Right ventricle myocardium superior (tissue), 1 donor: Measurements from ENCODE around the gene RAB3GAP1. TPM values are rescaled to one million over a fixed set of nuclear protein-coding genes. Genes with fewer than 3 reads are reported as not detected.

Source experiments
- ATAC-seq: fragments of 200-7000 bp; cut with Tn5 transposase; one replicate; pipeline ENCODE4 v1.9.1; 2020; ENCODE audit warnings: mild to moderate bottlenecking; ENCODE audit not compliant: poor library complexity
- DNase-seq: peaks from one replicate; pipeline ENCODE4 v3.0.0-alpha.2; 2020
- intact Hi-C: fragments of 100-400 bp; cut with DNase I; formaldehyde crosslinking; loops from one replicate; pipeline ENCODE4 v1.11.2; 2022
- total RNA-seq: library from RNA; stranded (reverse); fragmentation: NEBNext Ultra II Directional; extraction: Animal tissue kit (Norgen Biotek cat#: 25700); gene quantifications from one replicate; pipeline ENCODE4 v1.2.1, GENCODE V29; 2021
- donor health status: DM: no; HTN: yes; CAD: no; lungs with severe emphysema.

Gene RAB3GAP1
- total RNA-seq, 1 donor from 2014 or later = 47.4 TPM

DNA sequence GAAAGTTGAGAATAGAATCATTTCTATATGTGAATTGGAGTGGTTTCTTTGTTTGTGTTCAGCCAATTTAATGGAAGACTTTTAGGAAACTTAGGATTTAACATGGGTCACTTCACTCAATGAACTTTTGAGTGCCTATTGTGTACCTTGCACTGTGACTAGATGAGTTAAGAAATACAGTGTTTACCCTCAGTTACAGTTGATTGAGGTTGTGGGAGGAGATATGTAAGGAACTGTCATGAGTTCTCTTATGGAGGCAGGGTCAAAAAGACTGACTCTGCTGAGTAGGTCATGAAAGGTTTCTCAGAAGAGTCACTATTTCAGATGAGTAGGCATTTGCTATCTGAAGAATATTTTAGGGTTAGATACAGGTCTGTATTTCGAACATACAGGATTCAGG, 98.6 kb downstream of the RAB3GAP1 start:
- ATAC-seq (peak; percentile 32), DNase-seq (no peak)
- intact Hi-C loops = no loop called here

DNA sequence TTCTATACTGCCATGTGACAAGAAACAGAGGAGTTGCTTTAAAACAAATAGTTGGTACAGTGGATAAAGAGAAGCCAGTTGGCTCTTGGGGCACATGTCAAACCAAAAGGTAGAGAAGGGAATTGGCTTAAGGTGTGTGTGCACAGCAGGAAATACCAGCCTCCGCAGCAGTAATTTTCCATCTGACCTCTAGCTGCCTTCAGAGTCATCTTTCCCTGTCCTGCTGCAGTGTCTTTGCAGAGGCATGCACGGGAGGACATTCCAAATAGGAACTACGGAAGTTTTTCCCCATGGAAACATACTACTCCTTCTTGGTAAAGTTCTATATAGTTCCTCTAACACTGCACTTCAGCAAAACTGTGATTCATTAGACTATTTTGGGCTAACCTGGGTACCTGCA, 99.5 kb downstream of the RAB3GAP1 start:
- intact Hi-C loops = no loop called here
- ATAC-seq = peak; percentile 55

DNA sequence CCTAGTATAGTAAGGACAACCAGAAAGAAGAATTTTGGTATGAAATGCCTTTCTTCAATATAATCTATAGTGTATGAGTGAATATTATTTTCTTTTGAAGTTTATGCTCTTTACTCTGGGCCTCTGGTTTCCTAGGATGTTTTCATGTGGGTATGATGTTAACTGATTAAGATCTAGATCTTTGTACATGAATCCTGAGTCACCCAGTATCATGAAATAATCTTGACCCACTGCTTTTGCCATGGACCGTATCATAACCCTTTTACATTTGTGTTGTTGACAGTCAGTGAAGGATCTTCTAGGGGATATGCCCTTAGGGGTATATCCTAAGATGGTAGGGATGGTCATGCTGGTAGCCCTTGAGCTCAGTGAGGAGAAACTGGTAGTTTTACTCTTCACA, 100.3 kb downstream of the RAB3GAP1 start:
- intact Hi-C loops = no loop called here
- ATAC-seq = no peak
- DNase-seq = no peak

More for the DNA sequence above, 99.5 kb downstream of the RAB3GAP1 start:
- no peak for DNase-seq

DNA sequence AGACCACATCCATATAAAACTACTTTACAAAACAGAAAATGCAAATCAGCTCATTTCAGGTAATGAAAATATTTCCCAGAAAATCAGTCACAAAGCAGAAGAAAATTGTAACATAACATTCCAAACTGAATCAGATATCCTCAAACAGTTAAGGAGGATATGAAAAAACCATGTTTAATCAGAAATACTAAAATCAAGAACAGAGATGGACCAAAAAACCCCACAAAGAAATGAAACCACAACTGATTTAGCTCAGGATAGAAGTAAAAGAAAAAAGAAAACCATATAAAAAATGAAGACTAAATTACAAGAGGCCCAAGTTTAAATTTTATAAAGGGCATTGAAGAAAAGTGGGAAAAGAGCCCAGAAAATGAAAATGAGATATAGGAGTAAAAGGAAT, 102.9 kb downstream of the RAB3GAP1 start:
- intact Hi-C loops = no loop called here
- DNase-seq (no peak), ATAC-seq (no peak)

DNA sequence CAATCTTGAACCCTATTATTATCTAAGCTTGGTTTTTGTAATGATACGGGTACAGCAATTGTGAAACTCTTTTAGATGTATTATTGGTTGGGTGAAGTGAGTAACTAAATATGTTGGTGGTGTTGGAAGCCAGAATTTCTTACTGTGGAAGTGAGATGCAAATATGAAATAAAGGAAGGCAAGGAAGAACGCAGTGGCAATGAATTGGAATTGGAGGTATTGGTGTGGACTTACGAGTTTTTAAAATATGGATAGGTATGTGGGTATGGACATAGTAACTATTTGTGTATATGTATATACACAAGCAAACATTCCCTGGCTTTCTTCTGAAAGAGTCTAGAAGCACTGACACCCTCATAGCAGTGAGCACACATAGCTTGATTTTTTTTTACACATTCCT, 105.8 kb downstream of the RAB3GAP1 start:
- DNase-seq = no peak
- intact Hi-C loops = no loop called here
- no peak for ATAC-seq

DNA sequence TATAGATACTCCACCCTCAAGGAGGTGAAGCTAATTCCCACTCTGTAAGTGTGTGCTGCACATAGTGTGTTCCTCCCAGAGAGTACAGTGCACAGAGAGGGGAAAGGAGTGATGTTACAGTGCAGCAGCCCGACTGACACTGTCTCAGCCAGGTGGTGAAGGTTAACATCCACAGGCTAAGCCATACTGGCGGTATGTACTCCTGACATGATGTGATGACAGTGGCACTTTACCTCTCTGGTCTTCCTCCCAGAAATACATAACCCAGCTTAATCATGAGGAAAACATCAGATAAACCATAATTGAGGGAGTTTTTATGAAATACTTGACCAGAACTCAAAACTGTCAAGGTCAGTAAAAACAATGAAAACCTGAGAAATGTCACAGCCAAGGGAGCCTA, 107.1 kb downstream of the RAB3GAP1 start:
- ATAC-seq (no peak), DNase-seq (no peak)
- intact Hi-C loops = no loop called here

DNA sequence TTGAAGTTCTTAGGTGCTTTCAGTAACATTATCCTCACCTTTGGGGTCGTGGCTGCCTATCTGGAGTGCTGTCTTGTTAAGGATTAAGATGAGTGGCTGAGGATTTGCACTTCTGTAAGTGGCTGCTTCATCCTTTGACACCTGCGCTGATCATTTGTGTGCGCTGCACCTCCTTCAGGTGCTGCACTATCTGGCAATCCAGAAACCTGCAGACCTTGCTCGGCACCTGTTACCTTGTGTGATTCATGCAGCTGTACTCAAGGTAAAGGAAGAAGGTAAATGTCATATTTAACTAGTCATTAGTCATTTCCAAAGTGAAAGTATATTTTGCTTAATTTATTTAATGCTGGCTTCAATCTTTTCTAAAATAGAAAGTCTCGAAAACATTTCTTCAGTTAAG, 110.3 kb downstream of the RAB3GAP1 start:
- intact Hi-C loops = no loop called here
- DNase-seq (no peak), ATAC-seq (no peak)

DNA sequence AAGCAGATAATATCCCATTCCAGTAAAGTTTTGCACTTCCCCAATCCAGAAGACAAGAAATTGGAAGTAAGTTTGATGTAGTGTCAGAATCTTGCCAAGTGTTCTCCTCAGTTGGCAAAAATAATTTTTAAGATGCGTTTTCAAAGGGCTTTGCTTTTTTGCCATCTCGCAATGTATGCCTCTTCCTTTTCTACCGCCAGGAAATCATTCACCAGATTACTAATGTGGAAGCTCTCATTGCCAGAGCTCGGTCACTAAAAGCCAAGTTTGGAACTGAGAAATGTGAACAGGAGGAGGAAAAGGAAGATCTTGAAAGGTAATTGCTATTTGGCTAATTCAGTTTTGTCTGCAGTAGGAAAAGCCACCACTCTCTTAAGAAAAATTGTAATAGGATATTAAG, 110.7 kb downstream of the RAB3GAP1 start:
- ATAC-seq (no peak), DNase-seq (no peak)
- intact Hi-C loops = no loop called here

DNA sequence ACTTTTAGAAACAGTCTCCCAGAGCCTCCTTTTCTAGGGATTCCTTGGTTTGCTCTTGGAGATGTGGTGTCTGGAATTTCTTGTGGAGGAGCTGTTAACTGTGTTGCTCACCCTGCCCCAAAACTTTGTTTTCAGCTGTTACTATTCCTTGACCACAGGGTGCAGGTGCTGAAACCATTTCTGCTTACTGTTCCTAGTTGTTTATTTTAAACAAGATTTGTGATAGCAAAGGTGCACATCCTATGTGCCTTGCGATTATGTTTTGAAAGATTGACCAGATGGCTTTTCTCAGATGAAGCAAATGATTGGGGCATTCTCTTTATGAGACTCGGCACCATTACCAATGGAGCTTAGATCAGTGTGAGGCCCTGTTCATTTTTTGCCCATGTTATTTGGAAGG, 111.2 kb downstream of the RAB3GAP1 start:
- no peak for DNase-seq
- intact Hi-C loops = no loop called here
- no peak for ATAC-seq

DNA sequence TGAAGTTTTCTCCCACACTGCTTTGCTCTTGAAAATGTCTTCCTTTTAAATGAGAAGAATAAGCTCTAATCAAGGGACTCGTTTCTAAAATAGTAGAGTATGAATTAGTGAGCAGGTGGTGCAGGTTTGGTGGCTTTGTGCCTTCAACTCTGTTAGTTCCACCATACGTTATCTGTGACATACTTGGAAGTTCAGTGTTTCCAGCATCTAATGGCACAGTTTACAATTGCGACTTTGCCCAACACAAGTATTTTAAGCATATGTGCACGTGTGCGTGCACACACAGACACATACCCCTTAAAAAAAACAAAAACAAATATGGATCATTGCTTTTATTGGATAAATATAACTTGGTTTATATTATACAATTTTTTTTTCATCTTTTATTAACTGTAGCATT, 111.8 kb downstream of the RAB3GAP1 start:
- intact Hi-C loops = no loop called here
- ATAC-seq (no peak), DNase-seq (no peak)

DNA sequence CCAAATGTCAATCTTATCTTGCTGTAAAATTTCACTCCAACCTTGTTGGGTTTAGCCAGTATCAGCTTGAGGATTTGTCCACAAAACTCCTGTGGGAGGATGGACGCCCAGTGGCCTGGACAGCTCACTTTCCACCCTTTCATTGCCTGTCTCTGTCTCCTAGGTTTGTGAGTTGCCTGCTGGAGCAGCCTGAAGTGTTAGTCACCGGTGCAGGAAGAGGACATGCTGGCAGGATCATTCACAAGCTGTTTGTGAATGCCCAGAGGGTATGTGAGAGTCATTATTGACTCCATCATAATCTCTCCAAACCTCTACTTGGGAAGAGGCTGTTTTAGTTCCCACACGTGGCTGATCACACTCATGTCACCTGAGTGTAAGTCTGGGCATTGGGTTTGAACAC, 112.3 kb downstream of the RAB3GAP1 start:
- ATAC-seq = no peak
- intact Hi-C loops = no loop called here
- no peak for DNase-seq

DNA sequence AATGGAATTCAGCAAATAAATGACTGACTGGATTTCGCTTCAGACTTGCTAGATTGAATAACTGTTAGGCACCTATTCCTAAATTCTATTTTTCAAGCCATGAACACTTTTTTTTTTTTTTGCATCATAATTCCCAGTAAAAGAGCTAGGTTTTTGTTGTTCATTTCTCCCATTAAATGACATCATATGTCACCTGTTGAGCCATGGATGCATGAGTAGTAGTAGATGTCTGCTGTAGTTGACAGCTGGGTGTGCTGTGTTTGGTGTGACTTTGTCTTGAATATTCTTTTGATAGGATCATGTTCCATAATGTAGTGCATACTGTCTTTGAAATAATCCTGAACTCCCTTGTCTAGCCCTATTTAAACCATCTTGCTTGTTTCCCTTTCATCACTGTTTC, 115.2 kb downstream of the RAB3GAP1 start:
- ATAC-seq = no peak
- no peak for DNase-seq
- intact Hi-C loops = no loop called here

DNA sequence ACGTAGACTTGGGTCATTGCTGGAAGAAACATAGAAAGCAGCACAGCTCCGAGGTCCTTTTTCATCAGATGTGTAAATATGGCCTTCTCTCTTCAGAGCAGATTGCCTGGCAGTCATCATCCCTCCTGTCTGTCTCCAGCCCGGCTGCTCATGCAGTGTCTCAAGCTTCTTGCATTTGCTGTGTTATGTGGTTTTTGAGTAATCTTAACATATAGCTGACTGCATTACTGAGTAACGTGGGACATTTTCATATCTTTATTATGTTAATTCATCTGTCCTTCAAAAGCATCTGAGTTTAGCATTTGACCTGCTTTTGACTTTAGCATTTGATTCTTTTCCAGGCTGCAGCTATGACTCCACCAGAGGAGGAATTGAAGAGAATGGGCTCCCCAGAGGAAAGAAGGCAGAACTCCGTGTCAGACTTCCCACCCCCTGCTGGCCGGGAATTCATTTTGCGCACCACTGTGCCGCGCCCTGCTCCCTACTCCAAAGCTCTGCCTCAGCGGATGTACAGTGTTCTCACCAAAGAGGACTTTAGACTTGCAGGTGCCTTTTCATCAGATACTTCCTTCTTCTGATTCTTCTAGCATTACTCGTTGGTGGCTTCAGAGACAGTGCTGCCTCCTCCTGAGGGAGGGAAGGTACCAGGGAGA, 116.2 kb downstream of the RAB3GAP1 start:
- intact Hi-C loops = no loop called here
- no peak for ATAC-seq
- no peak for DNase-seq

DNA sequence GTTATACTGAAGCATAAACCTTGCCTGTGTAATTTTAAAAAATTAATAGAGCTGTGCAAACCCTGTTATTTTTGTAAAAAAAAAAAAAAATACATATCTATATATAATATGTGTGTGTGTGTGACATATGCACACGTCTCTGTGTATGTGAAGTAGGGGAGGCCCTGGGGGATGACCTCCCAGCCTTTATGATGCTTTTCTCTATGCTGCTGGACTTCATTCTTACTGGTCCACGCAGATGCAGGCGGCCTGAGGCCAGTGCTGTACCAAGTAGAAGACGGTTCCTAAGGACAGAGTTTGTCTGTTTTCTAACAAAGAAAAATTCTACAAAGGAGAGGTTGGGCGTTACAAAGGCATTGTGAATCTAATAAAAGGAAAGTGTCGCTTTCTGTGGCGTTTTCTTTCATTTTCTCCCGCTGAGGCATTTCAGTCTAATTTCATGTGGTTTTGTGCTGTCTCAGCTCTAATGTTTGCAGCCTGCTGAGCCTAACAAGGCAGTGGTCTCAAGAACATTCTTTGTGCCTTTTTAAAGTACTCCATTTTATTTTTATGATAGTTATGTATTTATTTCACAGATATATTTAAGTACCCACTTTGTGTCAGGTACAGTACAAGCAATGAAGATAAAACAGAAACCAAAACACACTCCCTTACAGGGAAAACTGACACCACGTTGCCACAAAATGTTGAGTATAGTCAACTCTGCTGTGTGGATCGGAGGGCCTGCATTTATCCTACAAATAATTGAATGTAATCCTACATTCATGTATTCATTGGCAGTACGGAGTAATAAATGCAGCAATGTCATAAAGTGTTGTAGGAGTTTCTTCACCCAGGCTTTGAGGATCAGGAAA, 118.0 kb downstream of the RAB3GAP1 start:
- intact Hi-C loops = no loop called here
- DNase-seq (no peak), ATAC-seq (no peak)

DNA sequence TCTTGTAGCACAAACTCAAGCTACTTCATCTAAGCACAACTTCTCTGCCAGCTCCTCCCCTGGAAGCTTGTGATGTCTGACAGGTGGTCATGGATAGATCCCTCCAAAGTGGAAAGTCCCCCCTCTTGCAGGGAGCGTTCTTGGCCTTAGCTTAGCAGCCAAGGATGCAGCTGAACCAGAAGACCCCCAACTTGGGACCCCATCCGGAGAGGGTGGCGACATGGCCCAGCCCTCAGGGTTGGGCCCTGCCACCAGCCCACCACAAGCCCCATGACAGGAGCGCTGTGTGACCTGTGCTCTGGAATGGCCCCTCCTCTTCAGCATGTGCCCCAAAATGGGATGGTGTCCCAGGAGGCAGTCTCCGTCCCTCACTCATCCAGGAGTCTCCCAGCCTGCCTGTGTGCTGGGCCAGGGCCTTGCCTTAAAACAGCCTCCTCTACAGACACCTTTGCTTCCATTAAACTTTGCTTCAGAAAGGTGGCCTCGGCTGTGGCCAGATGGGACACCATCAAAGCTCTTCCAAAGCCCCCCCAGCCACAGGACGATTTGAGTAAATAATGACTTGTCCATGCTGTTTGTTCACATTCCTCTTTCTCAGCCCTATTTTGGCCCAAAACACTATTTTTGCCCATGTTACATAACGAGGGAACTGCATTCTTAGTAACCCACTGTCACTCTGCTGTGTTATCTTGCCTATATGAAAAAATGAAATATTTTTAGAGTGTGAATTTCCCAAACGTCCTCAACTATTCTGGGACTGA, 122.1 kb downstream of the RAB3GAP1 start:
- DNase-seq (no peak), ATAC-seq (no peak)
- intact Hi-C loops = no loop called here

DNA sequence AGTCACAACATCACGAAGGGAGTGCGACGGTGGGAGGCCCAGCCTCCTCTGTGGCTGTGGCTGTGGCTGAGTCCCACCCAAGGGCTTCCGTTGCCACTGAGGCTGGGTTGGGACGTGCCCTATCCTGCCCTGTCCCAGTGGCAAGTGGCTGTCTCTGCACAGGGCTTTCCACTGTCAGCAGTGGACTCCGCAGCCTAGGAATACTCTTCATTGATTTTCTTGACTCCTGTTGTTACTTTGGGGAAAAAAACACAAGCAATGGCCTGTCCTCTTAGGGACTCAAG, 122.7 kb downstream of the RAB3GAP1 start:
- DNase-seq = no peak
- intact Hi-C loops = no loop called here
- no peak for ATAC-seq

DNA sequence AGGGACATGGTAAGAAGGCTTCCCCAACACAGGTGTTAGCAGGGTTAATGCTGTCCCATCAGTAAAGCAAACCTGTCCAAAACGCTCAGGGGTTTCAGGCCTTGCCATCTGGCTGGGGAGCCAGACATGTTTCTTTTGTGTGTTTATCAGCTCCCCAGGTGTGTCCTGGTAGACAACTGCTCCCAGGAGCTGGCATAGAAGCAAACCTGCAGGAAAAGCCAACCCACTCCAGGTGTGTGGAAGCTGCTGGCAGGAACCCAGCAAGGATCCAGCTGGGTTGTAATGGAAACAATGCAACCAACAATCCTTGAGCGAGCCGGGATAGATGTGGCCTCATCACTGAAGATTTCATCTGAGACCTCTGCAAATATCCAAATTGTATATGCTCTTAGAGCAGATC, 123.1 kb downstream of the RAB3GAP1 start:
- ATAC-seq (no peak), DNase-seq (no peak)
- intact Hi-C loops = no loop called here

DNA sequence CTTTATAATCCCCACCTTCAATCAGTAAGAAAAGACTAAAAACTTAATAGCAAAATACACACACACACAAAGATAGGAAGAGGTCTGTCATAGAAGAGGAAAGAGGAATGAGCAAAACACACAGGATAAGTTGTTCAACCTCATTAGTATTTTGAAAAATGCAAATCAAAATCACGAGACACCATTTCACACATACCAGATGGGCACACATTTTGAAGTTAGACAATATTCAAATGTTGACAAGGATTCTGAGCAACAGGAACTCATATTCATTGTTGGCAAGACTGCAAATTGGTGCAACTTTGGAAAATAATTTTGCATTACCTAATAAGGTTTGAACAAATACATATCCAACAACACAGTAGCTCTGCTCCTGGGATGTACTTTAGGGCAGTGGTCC, 127.6 kb downstream of the RAB3GAP1 start:
- DNase-seq (no peak), ATAC-seq (no peak)
- intact Hi-C loops = no loop called here

DNA sequence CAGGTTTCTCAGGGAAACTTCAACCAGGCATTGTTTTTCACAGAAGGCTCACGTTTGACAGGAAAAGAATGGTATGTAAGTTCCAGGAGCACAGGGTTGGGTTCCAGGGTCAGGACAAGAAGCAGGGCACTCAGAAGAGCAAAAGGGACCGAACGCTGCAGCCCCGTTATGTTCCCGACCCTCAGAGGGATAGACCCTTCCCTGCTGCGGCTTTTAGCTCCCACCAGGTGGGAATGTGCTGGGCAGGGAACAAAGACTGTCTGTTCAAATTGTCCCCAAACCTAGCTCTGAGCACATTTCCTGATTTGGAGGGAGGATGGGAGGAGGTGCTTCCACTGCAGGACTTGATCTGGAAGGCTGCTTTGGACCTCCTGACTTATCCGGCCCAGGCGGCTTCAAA, 130.1 kb downstream of the RAB3GAP1 start:
- ATAC-seq = no peak
- intact Hi-C loops = no loop called here

DNA sequence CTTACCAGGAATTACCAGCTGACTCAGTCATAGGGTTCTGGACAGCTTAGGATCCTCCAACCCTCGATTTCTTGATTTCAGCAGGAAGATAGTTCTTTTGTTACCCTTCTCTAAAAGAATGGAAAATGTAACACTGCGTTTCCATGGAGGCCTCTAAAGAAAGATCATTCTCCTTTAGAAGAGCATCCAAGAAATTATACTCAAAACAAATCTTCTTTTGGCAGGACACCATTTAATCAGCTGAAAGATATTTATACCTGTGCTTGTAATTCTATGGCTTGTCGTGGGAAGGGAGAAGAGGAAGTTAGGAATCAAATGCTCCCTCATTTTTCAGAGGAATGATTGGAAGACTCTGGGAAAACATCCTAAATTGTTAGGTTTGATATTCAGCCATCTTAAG, 130.5 kb downstream of the RAB3GAP1 start:
- ATAC-seq = no peak
- intact Hi-C loops = no loop called here
- no peak for DNase-seq

More for the DNA sequence above, 130.1 kb downstream of the RAB3GAP1 start:
- no peak for DNase-seq
